Activated CD8-positive, alpha-beta T cell treated with anti-CD3 and anti-CD28 coated beads for 36 hours (primary cell): ENCODE results near the gene NKD1. TPM values are rescaled to one million over a fixed set of nuclear protein-coding genes. Genes with fewer than 3 reads are reported as not detected.

Experiments
- ATAC-seq: fragments of 200-7000 bp; cut with Tn5 transposase; one replicate; pipeline ENCODE4 v1.10.0; 2021; ENCODE audit warnings: mild to moderate bottlenecking, moderate library complexity
- CTCF ChIA-PET: fragments of 350-600 bp; sonication (Branson Sonifier 250); formaldehyde crosslinking; loops from one replicate; lab custom pipeline; 2021; ENCODE audit warnings: antibody characterized with exemption; lab: Charles Lee
- POLR2A ChIA-PET: fragments of 350-600 bp; sonication (Branson Sonifier 250); formaldehyde crosslinking; loops from one replicate; lab custom pipeline; 2021; ENCODE audit warnings: antibody characterized with exemption; lab: Charles Lee
- DNase-seq: peaks from one replicate; pipeline ENCODE4 v3.0.0-alpha.2; 2020
- H3K27ac Mint-ChIP-seq: one replicate; pipeline ENCODE4 v1.8.0; 2021; ENCODE audit warnings: mild to moderate bottlenecking, mixed read lengths
- H3K27me3 Mint-ChIP-seq: one replicate; pipeline ENCODE4 v1.8.0; 2021; ENCODE audit warnings: mixed read lengths
- H3K36me3 Mint-ChIP-seq: one replicate; pipeline ENCODE4 v1.8.0; 2021; ENCODE audit warnings: low read depth, mixed read lengths
- H3K4me1 Mint-ChIP-seq: one replicate; pipeline ENCODE4 v1.8.0; 2021; ENCODE audit warnings: low read depth, mixed read lengths
- H3K4me3 Mint-ChIP-seq: one replicate; pipeline ENCODE4 v1.8.0; 2021; ENCODE audit warnings: mild to moderate bottlenecking, moderate library complexity, mixed read lengths
- H3K9me3 Mint-ChIP-seq: one replicate; pipeline ENCODE4 v1.8.0; 2021; ENCODE audit warnings: mixed read lengths
- CTCF ChIP-seq: fragments of 200-600 bp; IDR thresholded peaks from one replicate; pipeline ENCODE4 v1.8.0; 2022; ENCODE audit warnings: antibody characterized with exemption, mild to moderate bottlenecking
- intact Hi-C: fragments of 100-400 bp; cut with micrococcal nuclease; formaldehyde crosslinking; loops from one replicate; pipeline ENCODE4 v1.10.0; 2022
- total RNA-seq, 2 experiments: library from RNA; stranded (reverse); gene quantifications; one replicate each; pipeline ENCODE4 v1.2.3, GENCODE V29; 2021

Gene NKD1
- total RNA-seq, 2 experiments from 2014 or later = 1.9 to 3.6 TPM

GRCh38 chr16:50519602-50520001 is 28.6 kb upstream of the NKD1 start:
- TF ChIP-seq CTCF = no peak
- Mint-ChIP-seq H3K27me3 (peaks cover 5% of the 10 kb centered on the region), H3K9me3 (peaks cover 14% of the 10 kb centered on the region), H3K27ac (no peak overlapping the region), H3K4me1 (no peaks in the 10 kb centered on the region), H3K36me3 (peaks cover 5% of the 10 kb centered on the region), H3K4me3 (no peak overlapping the region)
- DNase-seq = no peak
- ChIA-PET POLR2A (interaction anchor here (1.3 kb wide), 1 partner anchor 54 kb away, joined by 3 read pairs; no protein-coding TSS in a partner anchor), CTCF (no interaction called here)
- intact Hi-C loops = no loop called here
- ATAC-seq = no peak

GRCh38 chr16:50520451-50521245 is 27.5 kb upstream of the NKD1 start:
- H3K4me3 Mint-ChIP-seq = no peak overlapping the region
- CTCF ChIA-PET = no interaction called here
- H3K9me3 Mint-ChIP-seq = peaks cover 10% of the 10 kb centered on the region
- DNase-seq (no peak), ATAC-seq (no peak)
- TF ChIP-seq CTCF = no peak
- POLR2A ChIA-PET = no interaction called here
- intact Hi-C loops = no loop called here
- H3K36me3 Mint-ChIP-seq = peaks cover 5% of the 10 kb centered on the region
- H3K27ac Mint-ChIP-seq = no peak overlapping the region
- H3K27me3 Mint-ChIP-seq = peaks cover 5% of the 10 kb centered on the region
- no peaks in the 10 kb centered on the region for H3K4me1 Mint-ChIP-seq

GRCh38 chr16:50521246-50521900 is 26.8 kb upstream of the NKD1 start:
- peak; percentile 36 for TF ChIP-seq CTCF
- ChIA-PET POLR2A (no interaction called here), CTCF (no interaction called here)
- peaks cover 5% of the 10 kb centered on the region for H3K36me3 Mint-ChIP-seq
- DNase-seq (no peak), ATAC-seq (no peak)
- intact Hi-C loops = no loop called here
- no peaks in the 10 kb centered on the region for H3K4me1 Mint-ChIP-seq
- peaks cover 8% of the 10 kb centered on the region for H3K9me3 Mint-ChIP-seq
- peaks cover 5% of the 10 kb centered on the region for H3K27me3 Mint-ChIP-seq
- H3K4me3 Mint-ChIP-seq = no peak overlapping the region
- H3K27ac Mint-ChIP-seq = no peak overlapping the region

- H3K9me3 Mint-ChIP-seq = no peaks in the 10 kb centered on the region
- H3K27ac Mint-ChIP-seq = no peak overlapping the region
- DNase-seq (no peak), ATAC-seq (no peak)
- no peaks in the 10 kb centered on the region for H3K4me1 Mint-ChIP-seq
- ChIA-PET CTCF (interaction anchor here (2.7 kb wide), 1 partner anchor 12 kb away, joined by 8 read pairs; no protein-coding TSS in a partner anchor), POLR2A (no interaction called here)
- H3K36me3 Mint-ChIP-seq = no peaks in the 10 kb centered on the region
- H3K27me3 Mint-ChIP-seq = peaks cover 5% of the 10 kb centered on the region
- intact Hi-C loops = no loop called here
- no peak overlapping the region for H3K4me3 Mint-ChIP-seq
- TF ChIP-seq CTCF = no peak
Observed at GRCh38 chr16:50522324-50522723, 25.9 kb upstream of the NKD1 start.

GRCh38 chr16:50523710-50524109 is 24.5 kb upstream of the NKD1 start:
- POLR2A ChIA-PET = no interaction called here
- Mint-ChIP-seq H3K4me3 (no peak overlapping the region), H3K36me3 (no peaks in the 10 kb centered on the region), H3K27ac (no peak overlapping the region), H3K27me3 (peaks cover 5% of the 10 kb centered on the region), H3K4me1 (no peaks in the 10 kb centered on the region), H3K9me3 (no peaks in the 10 kb centered on the region)
- DNase-seq = no peak
- no peak for ATAC-seq
- CTCF ChIA-PET = interaction anchor here (2.7 kb wide), 1 partner anchor 14 kb away, joined by 8 read pairs; no protein-coding TSS in a partner anchor
- intact Hi-C loops = no loop called here
- no peak for TF ChIP-seq CTCF
